NCI-H345 treated with DMSO at 0.1 percent for 48 hours (cell line): Measurements from ENCODE around the gene HOXB13.
A peak's percentile ranks its signal among the peaks of the same experiment; 100 is the strongest.
"Not testable (repeated sequence)": the region's sequence is repeated elsewhere in the genome, so short reads cannot be mapped to it uniquely, and the experiment has no call there.

Source experiments
- DNase-seq: peaks from one replicate; lab custom pipeline; 2025; ENCODE audit not compliant: unreplicated experiment; lab: John Stamatoyannopoulos, UW

The HOXB13 gene

DNA sequence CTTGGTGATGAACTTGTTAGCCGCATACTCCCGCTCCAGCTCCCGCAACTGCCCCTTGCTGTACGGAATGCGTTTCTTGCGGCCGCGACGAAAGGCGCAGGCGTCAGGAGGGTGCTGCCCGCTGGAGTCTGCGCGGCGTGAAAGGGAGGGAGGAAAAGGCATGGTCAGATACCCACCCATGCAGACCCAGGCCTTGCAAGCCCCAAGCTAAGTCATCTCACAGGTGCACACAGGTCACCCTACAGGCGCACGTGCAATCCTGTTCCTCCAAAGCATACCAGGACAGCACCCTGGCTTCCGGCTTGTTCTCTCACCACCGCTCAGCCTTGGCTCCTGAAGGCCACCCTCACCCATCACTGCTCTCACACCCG lies 1.6 kb downstream of the HOXB13 start:
- no peak for DNase-seq

- no peak for DNase-seq
Measured at GRCh38 chr17:48726114-48726915, 2.2 kb downstream of the HOXB13 start.

DNA sequence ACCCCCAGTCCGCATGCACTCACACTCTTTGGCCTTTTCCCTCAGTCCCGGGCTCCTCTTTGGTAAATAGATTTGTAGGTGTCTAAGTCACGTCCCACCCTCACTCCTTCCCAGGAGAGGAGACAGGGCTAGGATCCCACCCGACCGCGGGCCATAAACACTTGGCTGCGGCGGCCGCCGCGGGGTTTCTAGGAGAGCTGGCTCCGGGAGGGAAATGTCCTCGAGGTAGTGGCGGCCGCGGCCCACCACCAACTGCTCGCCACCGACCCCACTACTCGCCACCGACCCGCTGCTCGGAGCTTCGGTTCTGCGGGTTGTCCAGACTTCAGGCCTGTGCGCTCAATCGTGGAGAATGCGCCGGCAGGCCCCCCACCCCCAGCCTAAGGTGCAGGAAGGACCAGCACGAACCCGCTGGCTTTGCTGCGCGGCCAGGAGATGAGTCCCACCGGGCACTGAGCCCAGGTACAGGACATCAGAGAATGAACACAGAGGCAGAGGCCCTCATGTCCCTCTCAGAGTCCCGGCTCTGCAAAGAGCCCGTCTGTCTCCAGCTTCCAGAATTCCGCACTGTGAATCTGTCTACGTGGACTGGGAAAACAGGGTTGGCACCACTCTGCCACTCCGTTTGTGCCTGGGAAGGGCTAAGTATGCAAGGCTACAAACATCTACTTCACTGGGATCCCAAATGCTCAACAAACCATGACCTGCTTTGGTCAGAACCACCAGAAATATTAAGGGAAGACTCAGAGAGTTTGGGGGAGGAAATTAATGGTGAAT lies 3.1 kb downstream of the HOXB13 start:
- no peak for DNase-seq

DNA sequence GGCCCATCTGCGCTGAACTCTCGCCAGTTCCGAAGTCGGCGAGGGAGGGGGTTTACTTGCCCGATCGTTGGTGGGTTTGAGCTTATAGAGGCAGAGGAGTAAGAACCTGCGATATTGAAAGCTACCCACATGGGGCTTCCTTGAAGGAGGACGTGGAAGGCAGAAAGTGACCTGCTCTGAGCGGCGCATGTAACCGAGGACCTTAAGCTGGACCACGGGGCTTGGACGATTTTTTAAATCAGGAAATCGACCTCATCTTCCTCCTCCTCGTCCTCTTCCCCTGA lies 3.6 kb downstream of the HOXB13 start:
- DNase-seq = no peak

GRCh38 chr17:48724251-48725003 lies 4.1 kb downstream of the HOXB13 start:
- DNase-seq = peak; percentile 37

DNA sequence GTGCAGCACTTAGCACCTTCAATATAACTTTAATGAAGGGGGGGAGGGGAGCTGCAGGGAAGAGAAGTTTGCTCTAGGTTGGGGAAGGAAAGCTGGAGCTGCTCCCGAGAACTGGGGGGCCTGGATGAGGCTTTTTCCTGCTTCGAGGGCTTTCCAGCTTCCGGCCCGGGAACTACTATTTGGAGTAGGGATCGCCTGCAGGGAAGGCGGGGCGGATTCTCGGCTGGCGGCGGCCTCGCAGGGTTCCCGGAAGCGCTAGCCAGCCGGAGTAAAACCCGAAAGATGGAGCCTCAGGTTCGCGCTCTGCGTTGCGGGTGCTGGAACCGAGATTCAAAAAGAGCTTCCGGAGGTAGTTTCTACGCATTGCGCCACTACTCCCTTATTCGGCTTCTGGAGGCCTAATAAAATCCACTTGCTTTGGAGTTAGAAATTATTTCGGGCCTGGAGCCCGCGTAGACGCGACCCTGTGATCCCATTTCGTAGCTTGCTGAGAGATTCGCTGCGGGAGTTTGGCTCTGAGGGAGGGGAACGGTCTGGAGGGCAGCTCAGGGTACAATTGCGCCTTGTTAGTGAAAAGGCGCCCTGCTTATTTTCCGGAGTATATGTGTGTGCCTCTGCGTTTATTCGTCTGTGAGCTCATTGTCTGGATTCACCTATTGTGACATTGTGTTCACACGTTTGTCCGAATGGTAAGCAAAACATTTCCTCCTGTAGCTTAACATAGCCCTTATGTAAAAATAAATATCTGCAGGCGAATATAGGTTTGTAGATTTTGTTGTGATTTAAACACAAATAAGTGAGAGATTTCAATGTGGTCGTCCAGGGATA lies 4.9 kb downstream of the HOXB13 start:
- DNase-seq = no peak

DNA sequence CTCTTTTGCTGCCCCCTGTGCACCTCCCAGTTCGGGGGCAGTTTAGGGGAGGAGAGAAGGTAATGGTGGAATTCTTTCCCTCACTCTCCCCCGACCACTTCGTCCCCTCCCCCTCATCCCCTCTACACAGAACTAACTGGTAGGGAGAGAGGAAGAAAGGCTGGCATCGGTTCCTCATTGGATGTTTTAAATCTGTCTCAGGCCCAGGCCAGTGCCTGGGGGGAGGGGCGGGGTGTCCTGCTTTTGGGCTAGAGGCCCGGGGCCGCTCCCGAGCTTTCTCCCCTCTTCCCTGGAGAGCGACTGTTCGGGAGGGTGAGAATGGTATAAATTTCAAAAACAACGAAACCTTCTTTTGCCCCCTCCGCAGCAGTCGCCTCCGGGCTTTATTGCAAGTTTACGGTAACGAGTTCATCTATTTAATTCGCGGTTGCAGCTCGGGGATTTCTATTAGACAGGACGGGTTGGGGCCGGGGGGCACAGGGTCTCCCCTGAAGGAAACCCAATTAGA lies 5.6 kb downstream of the HOXB13 start, which contains the start of gene PRAC2:
Gene PRAC2, plus strand, starts transcription at position 271 of the 508 bp plus-strand sequence. CDS start 1,226 bp downstream, outside the sequence.
- DNase-seq = no peak

GRCh38 chr17:48722201-48722907 lies 6.2 kb downstream of the HOXB13 start, which contains the start of gene PRAC1:
TSS of gene PRAC1 (minus strand) at chr17:48722518. CDS start at chr17:48722392, 126 bp downstream.
- DNase-seq = no peak

DNA sequence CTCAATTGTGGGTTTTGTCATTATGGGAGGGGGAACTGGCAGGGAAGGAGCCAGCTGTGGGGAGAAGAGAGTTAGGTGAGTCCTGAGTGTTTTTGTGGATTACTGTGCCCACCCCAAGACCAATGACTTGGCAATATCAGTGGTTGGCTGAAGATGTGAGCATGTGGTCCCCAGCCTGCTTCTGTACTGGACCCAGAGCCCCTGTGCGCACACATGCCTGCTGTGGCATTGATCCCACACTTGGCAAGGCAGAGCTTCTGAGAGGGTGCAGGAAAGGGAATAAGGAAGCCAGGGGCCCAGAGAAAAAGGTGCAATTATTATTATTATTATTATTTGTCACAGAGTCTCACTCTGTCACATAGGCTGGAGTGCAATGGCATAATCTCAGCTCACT lies 7.5 kb downstream of the HOXB13 start:
- no peak for DNase-seq

GRCh38 chr17:48720266-48721008 lies 8.1 kb downstream of the HOXB13 start:
- peak; percentile 6 for DNase-seq

- DNase-seq = no peak
Measured at GRCh38 chr17:48719642-48720265, 8.8 kb downstream of the HOXB13 start.

DNA sequence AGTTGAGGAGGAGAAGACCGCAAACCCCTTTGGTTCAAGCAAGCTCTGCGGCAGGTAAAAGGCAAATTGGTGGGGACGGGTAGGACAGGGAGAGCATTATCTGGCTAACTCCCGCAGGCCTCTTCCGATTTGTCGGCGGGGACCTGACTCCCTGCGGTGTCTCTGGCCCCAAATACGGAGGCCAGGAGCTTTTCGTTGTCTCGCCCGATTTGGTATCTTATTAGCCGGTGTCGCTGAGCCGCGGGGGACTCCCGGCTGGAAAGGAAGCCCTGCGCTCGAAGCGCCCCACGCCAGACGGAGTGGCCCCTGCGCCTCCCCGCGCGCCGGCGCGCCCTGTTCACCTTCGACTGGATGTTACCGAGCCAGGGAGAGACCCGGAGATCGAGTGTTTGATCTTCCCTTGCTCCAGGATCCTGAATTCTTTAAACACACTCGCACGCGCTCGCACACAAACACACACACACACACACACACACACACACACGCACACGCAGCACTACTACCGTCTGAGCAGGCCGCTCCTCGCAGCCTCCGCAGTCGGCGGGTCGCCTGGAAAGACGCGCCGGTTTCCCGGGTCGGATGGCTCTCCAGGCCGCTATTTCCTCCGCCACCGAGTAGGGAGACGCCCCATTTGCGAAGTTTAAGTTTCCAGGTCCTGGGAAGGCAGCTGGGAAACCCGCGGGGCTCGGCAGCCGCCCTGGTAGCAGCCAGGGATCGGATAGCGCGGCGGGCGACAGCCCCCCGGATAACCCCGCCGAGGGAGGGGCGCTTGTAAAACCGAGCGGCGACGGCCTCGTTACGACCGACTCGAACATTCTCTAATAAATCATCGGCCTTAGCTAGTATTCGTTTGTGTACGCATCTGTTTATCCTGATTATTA lies 9.5 kb downstream of the HOXB13 start:
- no peak for DNase-seq

DNA sequence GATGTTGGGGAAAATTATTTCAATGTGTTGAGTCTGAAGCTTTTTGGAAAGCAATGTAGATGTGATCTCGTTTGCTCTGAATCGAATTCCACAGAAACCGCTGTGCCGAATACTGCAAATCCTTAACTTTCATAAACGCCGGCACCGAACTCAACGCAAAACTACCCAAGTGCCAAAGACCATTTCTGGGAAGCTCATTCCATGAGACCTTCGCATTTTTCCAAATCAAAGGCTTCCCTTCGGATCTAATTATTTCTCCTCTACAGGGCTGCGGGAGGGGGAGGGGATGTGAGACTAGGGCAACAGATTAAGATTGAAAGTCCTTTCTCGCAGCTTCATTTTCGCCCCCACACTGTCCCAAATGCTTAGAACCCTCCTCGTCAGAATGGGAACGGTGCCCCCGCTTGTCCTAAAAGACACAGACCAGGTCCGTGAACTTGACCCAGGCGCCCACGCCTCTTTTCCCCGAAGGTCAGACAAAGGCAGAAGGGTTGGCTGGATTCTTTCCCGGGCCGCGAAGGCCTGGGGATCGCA lies 10.3 kb downstream of the HOXB13 start:
- DNase-seq = no peak

- DNase-seq = no peak
Measured at GRCh38 chr17:48717367-48718226, 11.0 kb downstream of the HOXB13 start.

- DNase-seq = not testable (repeated sequence)
Measured at GRCh38 chr17:48716549-48716948, 12.0 kb downstream of the HOXB13 start.

DNA sequence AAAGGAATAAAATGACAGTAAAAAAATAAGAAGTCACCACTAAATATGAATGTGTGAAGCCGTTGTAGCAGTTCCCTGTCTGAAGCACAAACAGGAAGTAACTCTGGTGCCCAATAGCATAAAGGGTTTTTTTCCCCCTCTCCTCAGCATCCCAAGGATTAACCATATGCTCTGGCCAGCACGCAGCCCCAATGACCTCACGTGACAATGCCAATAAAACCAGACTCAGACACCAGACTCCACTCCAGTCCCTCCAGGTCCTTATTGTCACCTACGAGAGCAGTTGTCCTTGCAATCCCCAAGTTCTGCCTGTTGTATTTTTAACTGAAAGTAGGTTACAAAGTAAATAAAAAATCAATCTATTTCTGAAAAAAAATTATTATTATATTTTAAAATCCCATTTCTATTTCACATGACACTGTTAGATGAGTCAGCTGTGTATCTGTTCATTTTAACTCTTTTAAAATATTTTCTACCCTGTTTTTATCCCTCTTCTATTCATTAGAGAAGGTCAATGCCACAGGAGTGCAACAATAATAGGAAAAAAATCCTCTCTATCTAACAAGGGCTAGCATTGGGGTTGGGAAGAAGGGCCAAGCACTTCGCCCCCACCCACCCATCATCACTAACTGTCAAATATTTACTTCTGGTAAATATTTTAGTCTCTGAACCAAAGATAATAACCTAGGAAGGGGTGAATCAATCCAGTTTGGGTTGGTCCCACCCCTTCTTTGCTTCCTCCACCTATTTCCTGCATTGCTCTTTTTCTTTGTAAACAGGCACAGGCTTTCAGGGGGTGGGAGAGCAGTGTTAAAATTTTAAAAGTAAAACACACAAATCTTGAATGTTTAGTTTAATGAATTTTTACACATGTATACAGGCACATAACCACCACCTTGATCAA lies 12.8 kb downstream of the HOXB13 start:
- DNase-seq = no peak
